Type B pancreatic cell (in vitro differentiated cells): Measurements from ENCODE around the gene P2RX3. TPM values are rescaled to one million over a fixed set of nuclear protein-coding genes. Genes with fewer than 3 reads are reported as not detected.
A peak's percentile ranks its signal among the peaks of the same experiment; 100 is the strongest.

Source experiments
- DNase-seq: peaks from one replicate; pipeline ENCODE4 v3.0.0; 2021; ENCODE audit warnings: mixed read lengths; ENCODE audit not compliant: unreplicated experiment; ENCODE audit errors: extremely low spot score
- H3K27ac Mint-ChIP-seq: 2 replicates; pipeline ENCODE4 v1.8.0; 2021; ENCODE audit warnings: mild to moderate bottlenecking, mixed read lengths
- H3K27me3 Mint-ChIP-seq: 2 replicates; pipeline ENCODE4 v1.8.0; 2021; ENCODE audit warnings: mixed read lengths
- H3K36me3 Mint-ChIP-seq: 2 replicates; pipeline ENCODE4 v1.8.0; 2021; ENCODE audit warnings: mixed read lengths
- H3K4me1 Mint-ChIP-seq: one replicate; pipeline ENCODE4 v1.8.0; 2021; ENCODE audit warnings: mixed read lengths; ENCODE audit not compliant: unreplicated experiment
- H3K4me3 Mint-ChIP-seq: 2 replicates; pipeline ENCODE4 v1.8.0; 2021; ENCODE audit warnings: mild to moderate bottlenecking, mixed read lengths
- H3K9me3 Mint-ChIP-seq: 2 replicates; pipeline ENCODE4 v1.8.0; 2021; ENCODE audit warnings: mixed read lengths
- total RNA-seq: library from RNA; stranded (reverse); gene quantifications from 2 replicates; pipeline ENCODE4 v1.2.1, GENCODE V29; 2021; ENCODE audit warnings: low replicate concordance
- TF ChIP-seq, protein P1 (sequence below): fragments of 200-600 bp; sonication (generic); conservative IDR thresholded peaks from 2 replicates; pipeline ENCODE4 v1.5.0; 2021; ENCODE audit warnings: antibody characterized with exemption, mild to moderate bottlenecking

The P2RX3 gene
- total RNA-seq, 1 donor from 2014 or later = 4.0 TPM

DNA sequence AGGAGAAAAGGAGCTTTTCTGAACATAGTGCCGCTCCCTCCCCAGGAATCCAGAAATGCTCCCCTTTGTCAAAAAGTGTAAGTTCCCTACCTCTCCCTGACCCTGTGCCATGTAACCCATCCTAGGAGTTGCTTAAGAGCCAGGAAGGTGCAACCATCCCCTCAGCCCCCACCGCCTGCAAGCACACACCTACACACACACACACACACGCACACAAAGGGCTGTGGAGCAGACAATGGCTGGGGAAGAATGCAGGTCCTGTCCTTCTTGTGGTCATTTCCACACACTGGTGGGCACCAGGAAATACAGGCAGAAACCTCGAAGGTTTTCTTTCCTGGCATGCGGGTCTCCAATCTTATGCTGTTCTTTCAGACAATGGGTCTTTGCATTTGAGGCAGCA, 1.2 kb downstream of the P2RX3 start:
- DNase-seq = no peak
- H3K27me3 Mint-ChIP-seq = peaks cover 3% of the 10 kb centered on the region
- H3K4me1 Mint-ChIP-seq = peaks cover 56% of the 10 kb centered on the region
- peaks cover 2% of the 10 kb centered on the region for H3K36me3 Mint-ChIP-seq
- H3K4me3 Mint-ChIP-seq = peak overlapping the region; percentile 27
- TF ChIP-seq, protein P1, sequence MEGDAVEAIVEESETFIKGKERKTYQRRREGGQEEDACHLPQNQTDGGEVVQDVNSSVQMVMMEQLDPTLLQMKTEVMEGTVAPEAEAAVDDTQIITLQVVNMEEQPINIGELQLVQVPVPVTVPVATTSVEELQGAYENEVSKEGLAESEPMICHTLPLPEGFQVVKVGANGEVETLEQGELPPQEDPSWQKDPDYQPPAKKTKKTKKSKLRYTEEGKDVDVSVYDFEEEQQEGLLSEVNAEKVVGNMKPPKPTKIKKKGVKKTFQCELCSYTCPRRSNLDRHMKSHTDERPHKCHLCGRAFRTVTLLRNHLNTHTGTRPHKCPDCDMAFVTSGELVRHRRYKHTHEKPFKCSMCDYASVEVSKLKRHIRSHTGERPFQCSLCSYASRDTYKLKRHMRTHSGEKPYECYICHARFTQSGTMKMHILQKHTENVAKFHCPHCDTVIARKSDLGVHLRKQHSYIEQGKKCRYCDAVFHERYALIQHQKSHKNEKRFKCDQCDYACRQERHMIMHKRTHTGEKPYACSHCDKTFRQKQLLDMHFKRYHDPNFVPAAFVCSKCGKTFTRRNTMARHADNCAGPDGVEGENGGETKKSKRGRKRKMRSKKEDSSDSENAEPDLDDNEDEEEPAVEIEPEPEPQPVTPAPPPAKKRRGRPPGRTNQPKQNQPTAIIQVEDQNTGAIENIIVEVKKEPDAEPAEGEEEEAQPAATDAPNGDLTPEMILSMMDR = no peak
- H3K9me3 Mint-ChIP-seq = no peaks in the 10 kb centered on the region
- H3K27ac Mint-ChIP-seq = peak overlapping the region; percentile 82

DNA sequence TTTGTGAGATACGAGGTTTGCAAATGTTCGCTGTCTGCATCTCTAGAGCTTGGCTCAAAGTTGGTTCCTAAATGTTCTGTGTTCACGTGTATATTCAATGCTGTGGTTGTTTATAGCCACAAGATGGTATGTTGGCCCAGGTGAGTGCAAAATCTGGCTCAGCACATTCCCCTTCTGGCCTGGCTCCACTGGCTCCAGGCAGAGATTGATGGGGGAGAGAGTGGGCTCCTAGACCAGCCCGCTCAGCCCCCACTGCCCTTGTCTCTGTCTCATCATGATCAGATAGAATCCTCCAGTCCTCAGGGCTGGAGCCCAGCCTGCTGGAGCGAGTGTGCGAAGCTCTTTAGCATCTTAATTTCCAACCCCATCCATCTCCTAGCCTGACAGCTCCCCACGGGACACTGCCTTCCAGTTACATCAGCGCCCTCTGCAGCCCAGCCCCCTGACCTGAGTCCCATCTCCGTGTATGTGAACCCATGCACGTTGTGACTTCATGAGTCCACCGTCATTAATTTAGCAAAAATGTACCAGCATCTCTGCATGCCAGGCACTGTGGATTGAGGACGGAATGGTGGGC, 2.0 kb downstream of the P2RX3 start:
- peak overlapping the region; percentile 82 for H3K27ac Mint-ChIP-seq
- H3K4me1 Mint-ChIP-seq = peaks cover 48% of the 10 kb centered on the region
- TF ChIP-seq, protein P1 = peak; percentile 18
- no peaks in the 10 kb centered on the region for H3K36me3 Mint-ChIP-seq
- no peak for DNase-seq
- H3K4me3 Mint-ChIP-seq = peak overlapping the region; percentile 39
- H3K9me3 Mint-ChIP-seq = no peaks in the 10 kb centered on the region
- peaks cover 3% of the 10 kb centered on the region for H3K27me3 Mint-ChIP-seq

DNA sequence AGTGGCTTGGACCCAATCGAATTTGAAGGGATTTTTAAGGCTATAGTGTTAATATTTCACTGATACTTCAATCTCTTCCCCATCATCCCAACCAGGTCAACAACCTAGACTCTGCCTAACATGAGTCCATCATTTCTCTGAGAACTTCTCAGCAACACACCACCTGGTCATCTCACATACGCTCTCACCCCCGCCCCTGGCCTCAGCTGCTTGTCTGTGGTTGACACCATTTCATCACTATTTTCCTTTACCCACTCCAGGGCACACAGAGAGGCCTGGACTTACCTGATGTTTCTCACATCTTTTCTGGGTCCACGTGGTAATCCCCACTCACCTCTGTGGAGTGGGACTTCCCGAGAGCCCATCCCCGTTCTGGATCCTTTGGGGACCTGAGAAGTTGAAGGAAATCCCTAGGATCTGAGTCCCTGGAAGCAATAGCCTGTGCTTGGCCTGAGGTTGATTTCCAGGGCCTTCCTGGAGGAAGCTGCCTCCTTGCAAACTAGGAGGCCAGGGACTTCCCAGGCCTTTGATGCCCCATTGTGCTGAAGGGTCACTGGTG, 3.2 kb downstream of the P2RX3 start:
- H3K36me3 Mint-ChIP-seq = no peaks in the 10 kb centered on the region
- peaks cover 3% of the 10 kb centered on the region for H3K27me3 Mint-ChIP-seq
- H3K4me1 Mint-ChIP-seq = peaks cover 48% of the 10 kb centered on the region
- H3K9me3 Mint-ChIP-seq = no peaks in the 10 kb centered on the region
- H3K4me3 Mint-ChIP-seq = no peak overlapping the region
- DNase-seq = no peak
- TF ChIP-seq, protein P1 = no peak
- H3K27ac Mint-ChIP-seq = no peak overlapping the region

DNA sequence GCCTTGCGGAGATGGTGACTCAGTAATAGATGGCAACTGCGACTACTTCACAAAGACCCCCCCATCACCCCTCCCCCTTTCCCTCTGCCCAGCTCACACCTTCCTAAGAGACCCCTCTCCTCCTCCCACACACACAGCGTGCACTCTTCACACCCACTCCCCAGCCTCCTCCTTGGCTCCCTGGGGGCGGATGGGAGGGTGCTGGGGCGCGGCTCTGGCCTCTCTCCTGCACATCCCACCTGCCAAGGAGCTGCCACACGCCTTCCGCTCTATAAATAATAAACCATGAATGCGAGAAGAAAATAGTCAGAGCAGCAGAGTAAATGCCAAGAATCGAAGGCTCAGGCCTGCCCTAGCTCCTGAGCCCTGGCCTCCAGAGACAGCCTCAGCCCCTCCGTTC, 4.5 kb downstream of the P2RX3 start:
- TF ChIP-seq, protein P1 = no peak
- no peaks in the 10 kb centered on the region for H3K9me3 Mint-ChIP-seq
- no peaks in the 10 kb centered on the region for H3K36me3 Mint-ChIP-seq
- H3K4me3 Mint-ChIP-seq = no peak overlapping the region
- no peak for DNase-seq
- peaks cover 3% of the 10 kb centered on the region for H3K27me3 Mint-ChIP-seq
- no peak overlapping the region for H3K27ac Mint-ChIP-seq
- peaks cover 45% of the 10 kb centered on the region for H3K4me1 Mint-ChIP-seq

DNA sequence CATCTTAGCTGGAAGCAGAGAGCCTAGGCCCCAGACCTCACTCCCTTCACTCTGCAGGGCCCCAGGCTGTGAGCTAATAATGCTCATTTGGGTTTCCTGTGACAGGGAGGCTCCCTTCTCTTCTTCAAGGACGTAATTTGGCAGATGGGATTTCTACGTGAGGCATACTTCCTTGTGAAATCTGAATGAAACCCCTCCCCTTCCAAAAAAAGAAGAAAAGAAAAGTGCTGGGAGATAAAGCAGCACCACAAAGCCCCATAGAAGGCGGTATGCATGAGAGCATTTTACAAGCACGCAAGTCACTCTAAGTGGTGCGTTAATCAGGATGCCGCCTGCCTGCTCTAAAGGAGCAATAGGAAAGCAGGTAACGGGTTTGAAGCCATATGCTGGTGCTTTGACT, 5.7 kb downstream of the P2RX3 start:
- Mint-ChIP-seq H3K9me3 (no peaks in the 10 kb centered on the region), H3K36me3 (no peaks in the 10 kb centered on the region), H3K27me3 (peaks cover 3% of the 10 kb centered on the region), H3K4me3 (no peak overlapping the region), H3K4me1 (peaks cover 40% of the 10 kb centered on the region), H3K27ac (peak overlapping the region; percentile 63)
- no peak for DNase-seq
- TF ChIP-seq, protein P1 = no peak
